Neural cell (in vitro differentiated cells): ENCODE data around the gene MYCBPAP. TPM values are rescaled to one million over a fixed set of nuclear protein-coding genes. Genes with fewer than 3 reads are reported as not detected.
A peak's percentile ranks its signal among the peaks of the same experiment; 100 is the strongest.

ENCODE experiments used
- H2AFZ ChIP-seq: fragments of 200-600, 300-800 bp; sonication (generic), shearing (Covaris generic); 2 replicates; pipeline ENCODE4 v1.6.0; 2014; ENCODE audit warnings: low read depth, mild to moderate bottlenecking, antibody characterized with exemption, low read length, moderate library complexity
- H3F3A ChIP-seq: fragments of 200-600 bp; shearing (Covaris generic); 2 replicates; pipeline ENCODE4 v1.6.1; 2016; ENCODE audit warnings: mild to moderate bottlenecking, moderate library complexity, mixed read lengths, antibody characterized with exemption, low read length; ENCODE audit not compliant: insufficient read depth, poor library complexity, severe bottlenecking
- H3K27ac ChIP-seq: fragments of 200-600, 300-800 bp; sonication (generic), shearing (Covaris generic); 2 replicates; pipeline ENCODE4 v1.5.1; 2014; ENCODE audit warnings: mild to moderate bottlenecking, low read length, moderate library complexity
- H3K27me3 ChIP-seq: fragments of 300-800, 200-600 bp; sonication (generic), shearing (Covaris generic); 2 replicates; pipeline ENCODE4 v1.6.0; 2014; ENCODE audit warnings: mild to moderate bottlenecking, low read depth, low read length, moderate library complexity; ENCODE audit not compliant: insufficient read depth
- H3K36me3 ChIP-seq: fragments of 300-800, 200-600 bp; sonication (generic), shearing (Covaris generic); 2 replicates; pipeline ENCODE4 v1.5.1; 2014; ENCODE audit warnings: mild to moderate bottlenecking, antibody characterized with exemption, low read length, moderate library complexity; ENCODE audit not compliant: insufficient read depth
- H3K4me2 ChIP-seq: fragments of 300-800, 200-600 bp; sonication (generic), shearing (Covaris generic); 2 replicates; pipeline ENCODE4 v1.6.0; 2014; ENCODE audit warnings: mild to moderate bottlenecking, low read length
- H3K4me3 ChIP-seq: fragments of 300-800, 200-600 bp; sonication (generic), shearing (Covaris generic); 2 replicates; pipeline ENCODE4 v1.5.1; 2014; ENCODE audit warnings: mild to moderate bottlenecking, low read length, moderate library complexity
- H3K79me2 ChIP-seq: fragments of 200-600 bp; shearing (Covaris generic); replicated peaks from 2 replicates; pipeline ENCODE4 v1.6.0; 2014; ENCODE audit warnings: mild to moderate bottlenecking, low read length, moderate library complexity; ENCODE audit not compliant: insufficient read depth
- H3K9ac ChIP-seq: fragments of 300-800, 200-600 bp; sonication (generic), shearing (Covaris generic); 2 replicates; pipeline ENCODE4 v1.6.1; 2016; ENCODE audit warnings: mild to moderate bottlenecking, low read length, mixed read lengths
- H3K9me2 ChIP-seq: fragments of 200-600 bp; shearing (Covaris generic); 2 replicates; pipeline ENCODE4 v1.6.1; 2016; ENCODE audit warnings: mild to moderate bottlenecking, low read length, mixed read lengths; ENCODE audit not compliant: insufficient read depth
- H3K9me3 ChIP-seq: fragments of 200-600, 300-800 bp; sonication (generic), shearing (Covaris generic); 2 replicates; pipeline ENCODE4 v1.6.1; 2016; ENCODE audit warnings: mild to moderate bottlenecking, mixed run types, low read length, moderate library complexity, mixed read lengths
- H4K20me1 ChIP-seq: fragments of 200-600 bp; shearing (Covaris generic); 2 replicates; pipeline ENCODE4 v1.6.1; 2016; ENCODE audit warnings: mild to moderate bottlenecking, mixed run types; ENCODE audit not compliant: insufficient read depth
- CTCF ChIP-seq: fragments of 450-650 bp; IDR thresholded peaks from 2 replicates; pipeline ENCODE4 v1.5.1; 2014; ENCODE audit warnings: antibody characterized with exemption, mild to moderate bottlenecking, moderate library complexity; ENCODE audit not compliant: poor library complexity, severe bottlenecking
- EP300 ChIP-seq: fragments of 450-650 bp; conservative IDR thresholded peaks from 2 replicates; pipeline ENCODE4 v1.6.1; 2014; ENCODE audit warnings: antibody characterized with exemption, mild to moderate bottlenecking, moderate library complexity; ENCODE audit not compliant: poor library complexity, severe bottlenecking
- EZH2 ChIP-seq: fragments of 200-600, 300-800 bp; shearing (Covaris generic), sonication (generic); IDR thresholded peaks from 2 replicates; pipeline ENCODE4 v1.6.1; 2014; ENCODE audit warnings: antibody characterized with exemption, low read length, borderline replicate concordance, mild to moderate bottlenecking; ENCODE audit not compliant: insufficient read depth, poor library complexity, severe bottlenecking
- MXI1 ChIP-seq: fragments of 450-650 bp; conservative IDR thresholded peaks from 2 replicates; pipeline ENCODE4 v1.6.1; 2014; ENCODE audit warnings: antibody characterized with exemption, mild to moderate bottlenecking; ENCODE audit not compliant: poor library complexity, severe bottlenecking
- POLR2AphosphoS5 ChIP-seq: IDR thresholded peaks from 2 replicates; pipeline ENCODE4 v1.6.1; 2012
- RAD21 ChIP-seq: fragments of 450-650 bp; conservative IDR thresholded peaks from 2 replicates; pipeline ENCODE4 v1.6.1; 2014; ENCODE audit warnings: antibody characterized with exemption, mild to moderate bottlenecking, moderate library complexity
- REST ChIP-seq: IDR thresholded peaks from 2 replicates; pipeline ENCODE4 v1.6.1; 2012; ENCODE audit warnings: borderline replicate concordance
- SMC3 ChIP-seq: fragments of 450-650 bp; conservative IDR thresholded peaks from 2 replicates; pipeline ENCODE4 v1.6.1; 2014; ENCODE audit warnings: antibody characterized with exemption, mild to moderate bottlenecking, moderate library complexity; ENCODE audit not compliant: poor library complexity
- TAF1 ChIP-seq: IDR thresholded peaks from 2 replicates; pipeline ENCODE4 v1.6.1; 2012; ENCODE audit warnings: low read depth
- polyA plus RNA-seq: library from polyadenylated mRNA; depleted of rRNA; stranded (reverse); fragments of >200 nt; gene quantifications from 2 replicates; pipeline ENCODE4 v1.2.3, GENCODE V29; 2014

MYCBPAP gene
- polyA plus RNA-seq, 1 donor from 2014 or later: 0.35 TPM

- H3K36me3 ChIP-seq: no peaks in the 10 kb centered on the region
- no peaks in the 10 kb centered on the region for H3F3A ChIP-seq
- H3K4me2 ChIP-seq: no peak overlapping the region
- H2AFZ ChIP-seq: no peak overlapping the region
- no peaks in the 10 kb centered on the region for H3K79me2 ChIP-seq
- H3K4me3 ChIP-seq: no peak overlapping the region
- no peaks in the 10 kb centered on the region for H3K9me3 ChIP-seq
- peak; percentile 82 for TF ChIP-seq CTCF
- TF ChIP-seq SMC3: peak; percentile 77
- peak; percentile 80 for TF ChIP-seq RAD21
- TF ChIP-seq TAF1: no peak
- no peak overlapping the region for H3K9ac ChIP-seq
- no peaks in the 10 kb centered on the region for H4K20me1 ChIP-seq
- H3K27ac ChIP-seq: no peak overlapping the region
- H3K27me3 ChIP-seq: no peaks in the 10 kb centered on the region
- no peaks in the 10 kb centered on the region for H3K9me2 ChIP-seq
Measured at GRCh38 chr17:50482516-50482915, 25.7 kb upstream of the MYCBPAP start.

- Histone ChIP-seq H3K4me3 (no peak overlapping the region), H3K79me2 (no peaks in the 10 kb centered on the region), H2AFZ (no peak overlapping the region), H3K27me3 (no peaks in the 10 kb centered on the region), H3K27ac (no peak overlapping the region), H3K36me3 (no peaks in the 10 kb centered on the region), H3K9ac (no peak overlapping the region), H4K20me1 (no peaks in the 10 kb centered on the region), H3K4me2 (no peak overlapping the region), H3K9me3 (no peaks in the 10 kb centered on the region), H3K9me2 (no peaks in the 10 kb centered on the region), H3F3A (no peaks in the 10 kb centered on the region)
- no peak for TF ChIP-seq SMC3
- no peak for TF ChIP-seq CTCF
- TF ChIP-seq EZH2: no peak
- TF ChIP-seq MXI1: no peak
- no peak for TF ChIP-seq POLR2AphosphoS5
- TF ChIP-seq EP300: no peak
- no peak for TF ChIP-seq RAD21
Measured at GRCh38 chr17:50483266-50483665, 25.0 kb upstream of the MYCBPAP start.

- Histone ChIP-seq H3K9ac (no peak overlapping the region), H3K9me2 (no peaks in the 10 kb centered on the region), H3K27me3 (no peaks in the 10 kb centered on the region), H3K9me3 (no peaks in the 10 kb centered on the region), H4K20me1 (no peaks in the 10 kb centered on the region), H3K36me3 (no peaks in the 10 kb centered on the region), H3K79me2 (no peaks in the 10 kb centered on the region), H3K4me2 (no peak overlapping the region), H3K27ac (no peak overlapping the region), H3F3A (no peaks in the 10 kb centered on the region), H3K4me3 (no peak overlapping the region), H2AFZ (no peak overlapping the region)
- TF ChIP-seq CTCF (no peak), RAD21 (no peak), MXI1 (no peak), EP300 (no peak), REST (no peak), POLR2AphosphoS5 (no peak), SMC3 (no peak), EZH2 (no peak), TAF1 (no peak)
Measured at GRCh38 chr17:50484386-50485155, 23.7 kb upstream of the MYCBPAP start.
